PC-3 (cell line): ENCODE results near the gene PSPH. TPM values are rescaled to one million over a fixed set of nuclear protein-coding genes. Genes with fewer than 3 reads are reported as not detected.
"Not testable (repeated sequence)": the region's sequence is repeated elsewhere in the genome, so short reads cannot be mapped to it uniquely, and the experiment has no call there.

Source experiments
- ATAC-seq: fragments of 200-7000 bp; cut with Tn5 transposase; 2 replicates; pipeline ENCODE4 v1.9.1; 2020; ENCODE audit warnings: mild to moderate bottlenecking, moderate library complexity
- BruUV-seq: library from RNA; stranded (reverse); fragments of 400-500 nt; replicated peaks from 2 replicates; lab custom pipeline; 2021; lab: Mats Ljungman, UMichigan
- CTCF ChIA-PET: fragments of 300-600 bp; sonication (Branson Sonifier 250); formaldehyde crosslinking; loops from one replicate; lab custom pipeline; 2022; ENCODE audit warnings: antibody characterized with exemption; lab: Charles Lee
- POLR2A ChIA-PET: fragments of 300-600 bp; sonication (Branson Sonifier 250); formaldehyde crosslinking; loops from one replicate; lab custom pipeline; 2022; ENCODE audit warnings: antibody characterized with exemption; ENCODE audit not compliant: unreplicated experiment; lab: Charles Lee
- DNase-seq: peaks from one replicate; pipeline ENCODE4 v3.0.0-alpha.2; 2015
- H2AFZ ChIP-seq: fragments of 300-600 bp; sonication (generic); 2 replicates; pipeline ENCODE4 v1.6.0; 2016; ENCODE audit warnings: antibody characterized with exemption, low read length
- H3F3A ChIP-seq: fragments of 300-600 bp; sonication (generic); one replicate; pipeline ENCODE4 v1.6.0; 2017; ENCODE audit warnings: antibody characterized with exemption, low read length, control low read depth, mild to moderate bottlenecking; ENCODE audit not compliant: unreplicated experiment
- H3K27ac ChIP-seq: fragments of 300-600 bp; sonication (generic); 2 replicates; pipeline ENCODE4 v1.5.1; 2016; ENCODE audit warnings: mild to moderate bottlenecking, low read length
- H3K27me3 ChIP-seq: fragments of 300-600 bp; sonication (generic); 2 replicates; pipeline ENCODE4 v1.6.1; 2016; ENCODE audit warnings: low read length, mixed read lengths
- H3K36me3 ChIP-seq: fragments of 300-600 bp; sonication (generic); 2 replicates; pipeline ENCODE4 v1.6.1; 2016; ENCODE audit warnings: low read depth, mixed run types, low read length, mixed read lengths
- H3K4me1 ChIP-seq: fragments of 300-600 bp; sonication (generic); 2 replicates; pipeline ENCODE4 v1.5.1; 2016; ENCODE audit warnings: low read length; ENCODE audit not compliant: insufficient read depth
- H3K4me2 ChIP-seq: fragments of 300-600 bp; sonication (generic); 2 replicates; pipeline ENCODE4 v1.6.0; 2016; ENCODE audit warnings: low read length
- H3K4me3 ChIP-seq: fragments of 300-600 bp; sonication (generic); 2 replicates; pipeline ENCODE4 v1.5.1; 2016; ENCODE audit warnings: mild to moderate bottlenecking, low read length, mixed read lengths
- H3K79me2 ChIP-seq: fragments of 300-600 bp; sonication (generic); 2 replicates; pipeline ENCODE4 v1.6.1; 2017; ENCODE audit warnings: low read length, mixed read lengths
- H3K9ac ChIP-seq: fragments of 300-600 bp; sonication (generic); 2 replicates; pipeline ENCODE4 v1.6.0; 2016; ENCODE audit warnings: mild to moderate bottlenecking, low read length
- H3K9me2 ChIP-seq: fragments of 300-600 bp; sonication (generic); replicated peaks from 2 replicates; pipeline ENCODE4 v1.6.1; 2016; ENCODE audit warnings: mixed run types, low read length, mixed read lengths
- H3K9me3 ChIP-seq: fragments of 300-600 bp; sonication (generic); 2 replicates; pipeline ENCODE4 v1.6.1; 2016; ENCODE audit warnings: low read length, mixed read lengths
- H4K20me1 ChIP-seq: fragments of 300-600 bp; sonication (generic); 2 replicates; pipeline ENCODE4 v1.6.1; 2016; ENCODE audit warnings: low read length, mixed read lengths
- CTCF ChIP-seq: fragments of 300-600 bp; sonication (generic); conservative IDR thresholded peaks from 2 replicates; pipeline ENCODE4 v1.5.1; 2017; ENCODE audit warnings: antibody characterized with exemption, low read depth, mild to moderate bottlenecking, low read length
- EZH2 ChIP-seq: fragments of 300-600 bp; sonication (generic); IDR thresholded peaks from one replicate; pipeline ENCODE4 v1.6.1; 2017; ENCODE audit warnings: antibody characterized with exemption, mild to moderate bottlenecking, low read length; ENCODE audit not compliant: unreplicated experiment
- EZH2phosphoT487 ChIP-seq: fragments of 300-600 bp; sonication (generic); IDR thresholded peaks from 2 replicates; pipeline ENCODE4 v1.6.1; 2018; ENCODE audit warnings: mild to moderate bottlenecking, antibody characterized with exemption, low read length, borderline replicate concordance
- intact Hi-C: fragments of 100-400 bp; cut with micrococcal nuclease; formaldehyde crosslinking; loops from 2 replicates; pipeline ENCODE4 v1.9.0; 2023
- total RNA-seq: library from RNA; depleted of rRNA; stranded (reverse); fragments of >200 nt; gene quantifications from 2 replicates; pipeline ENCODE4 v1.2.3, GENCODE V29; 2014

PSPH gene
- total RNA-seq, 1 experiment from 2014 or later, result 66.3 TPM

GRCh38 chr7:56023500-56023899 lies 27.7 kb downstream of the PSPH start:
- no peak overlapping the region for H3K27ac ChIP-seq
- ChIA-PET CTCF (no interaction called here), POLR2A (no interaction called here)
- DNase-seq (no peak), ATAC-seq (no peak)
- H3K36me3 ChIP-seq, result no peaks in the 10 kb centered on the region
- H4K20me1 ChIP-seq, result no peaks in the 10 kb centered on the region
- no TSS peak for BruUV-seq
- TF ChIP-seq CTCF (no peak), EZH2 (no peak), EZH2phosphoT487 (no peak)
- no peaks in the 10 kb centered on the region for H3K9me2 ChIP-seq
- no peak overlapping the region for H3K4me2 ChIP-seq
- H2AFZ ChIP-seq, result no peak overlapping the region
- no peaks in the 10 kb centered on the region for H3F3A ChIP-seq
- H3K9ac ChIP-seq, result no peak overlapping the region
- H3K4me1 ChIP-seq, result no peaks in the 10 kb centered on the region
- no peaks in the 10 kb centered on the region for H3K9me3 ChIP-seq
- H3K27me3 ChIP-seq, result no peaks in the 10 kb centered on the region
- H3K79me2 ChIP-seq, result no peaks in the 10 kb centered on the region
- no peak overlapping the region for H3K4me3 ChIP-seq
- intact Hi-C loops, result no loop called here

GRCh38 chr7:56019501-56019900 lies 31.7 kb downstream of the PSPH start:
- Histone ChIP-seq H3K36me3 (0 out of 2 replicates have a peak, but pooled peaks cover 6% of the 10 kb centered on the region), H3K4me1 (no peaks in the 10 kb centered on the region), H3K79me2 (no peaks in the 10 kb centered on the region), H2AFZ (no peak overlapping the region), H3K27me3 (no peaks in the 10 kb centered on the region), H3K9me2 (no peaks in the 10 kb centered on the region), H3F3A (no peaks in the 10 kb centered on the region), H3K4me2 (no peak overlapping the region), H3K4me3 (no peak overlapping the region), H3K9me3 (no peaks in the 10 kb centered on the region), H3K27ac (no peak overlapping the region), H4K20me1 (no peaks in the 10 kb centered on the region), H3K9ac (no peak overlapping the region)
- intact Hi-C loops, result no loop called here
- ChIA-PET CTCF (no interaction called here), POLR2A (no interaction called here)
- DNase-seq, result no peak
- TF ChIP-seq CTCF (no peak), EZH2phosphoT487 (no peak), EZH2 (no peak)
- no TSS peak for BruUV-seq
- ATAC-seq, result no peak

DNA sequence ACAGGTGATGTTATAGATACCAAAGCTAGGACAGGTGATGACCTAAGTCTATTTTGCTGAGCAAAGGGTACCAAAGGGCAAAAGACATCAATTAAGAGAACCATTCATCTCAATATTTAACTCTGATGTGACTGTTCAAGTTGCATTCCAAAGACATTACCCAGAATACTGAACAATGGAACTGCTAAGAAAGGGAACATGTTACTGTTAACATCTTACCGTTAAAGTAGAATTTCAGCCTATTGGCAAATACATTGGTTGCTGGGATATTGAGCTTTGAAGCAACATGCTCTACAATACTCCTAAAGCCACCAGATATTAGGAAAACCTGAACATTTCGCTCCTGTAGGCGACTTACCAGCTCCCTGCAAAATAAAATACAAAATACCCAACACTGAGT lies 34.2 kb downstream of the PSPH start:
- H3K4me3 ChIP-seq, POLR2A ChIA-PET, H3K27ac ChIP-seq, H3F3A ChIP-seq, ATAC-seq, H3K9ac ChIP-seq, CTCF ChIA-PET, H3K79me2 ChIP-seq, DNase-seq, BruUV-seq, H2AFZ ChIP-seq, H3K27me3 ChIP-seq, H3K36me3 ChIP-seq, H3K4me1 ChIP-seq, H4K20me1 ChIP-seq, H3K9me2 ChIP-seq, intact Hi-C loops, H3K9me3 ChIP-seq, H3K4me2 ChIP-seq: not testable (repeated sequence)
